ENCODE results near the gene ZNF772. TPM values are rescaled to one million over a fixed set of nuclear protein-coding genes. Genes with fewer than 3 reads are reported as not detected.

Gene ZNF772
- total RNA-seq, 1 donor from 2014 or later: 21.4 TPM

DNA sequence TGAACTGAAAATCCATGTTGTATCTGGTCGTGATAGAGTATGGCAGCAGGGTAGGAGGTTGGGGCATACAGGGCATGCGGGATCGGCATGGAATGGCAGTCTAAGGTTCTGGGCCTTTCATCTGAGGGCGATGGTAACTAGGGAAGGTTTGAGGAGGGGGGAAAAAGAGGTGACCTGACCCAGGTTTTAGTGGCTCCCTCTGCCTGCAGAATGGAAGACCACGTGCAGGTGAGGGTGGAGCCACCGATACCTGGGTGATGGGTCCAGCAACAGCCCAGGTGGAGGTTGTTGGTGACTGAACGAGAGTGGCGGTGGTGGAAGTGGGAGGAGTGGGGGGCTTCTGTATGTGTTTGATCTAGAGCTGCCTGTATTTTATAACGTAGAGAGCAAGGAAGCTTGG lies 38.4 kb downstream of the ZNF772 start:
- ATAC-seq (ENCODE audit: poor library complexity) (no peak), DNase-seq (no peak)
- intact Hi-C loops (cut with DNase I): no loop called here

DNA sequence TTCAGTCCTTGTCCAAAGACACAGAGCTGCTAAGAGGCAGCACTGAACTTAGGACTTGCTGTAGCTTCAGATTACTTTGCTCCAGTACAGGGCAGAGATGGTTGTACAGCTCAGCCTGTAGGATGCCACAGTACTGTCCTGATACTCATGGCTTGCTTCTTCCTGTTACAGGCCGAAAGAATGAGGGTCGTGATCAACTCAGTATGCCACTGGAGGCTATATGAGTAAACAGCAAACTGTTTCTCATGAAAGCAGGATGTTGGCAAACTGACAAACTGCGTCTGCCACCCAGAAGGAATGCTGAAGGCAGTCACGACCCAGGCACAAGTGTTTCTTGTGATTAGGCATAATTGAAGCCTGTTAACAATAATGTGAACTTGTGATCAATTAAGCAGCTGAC lies 39.4 kb downstream of the ZNF772 start:
- DNase-seq (no peak), ATAC-seq (ENCODE audit: poor library complexity) (no peak)
- intact Hi-C loops (cut with DNase I): no loop called here

DNA sequence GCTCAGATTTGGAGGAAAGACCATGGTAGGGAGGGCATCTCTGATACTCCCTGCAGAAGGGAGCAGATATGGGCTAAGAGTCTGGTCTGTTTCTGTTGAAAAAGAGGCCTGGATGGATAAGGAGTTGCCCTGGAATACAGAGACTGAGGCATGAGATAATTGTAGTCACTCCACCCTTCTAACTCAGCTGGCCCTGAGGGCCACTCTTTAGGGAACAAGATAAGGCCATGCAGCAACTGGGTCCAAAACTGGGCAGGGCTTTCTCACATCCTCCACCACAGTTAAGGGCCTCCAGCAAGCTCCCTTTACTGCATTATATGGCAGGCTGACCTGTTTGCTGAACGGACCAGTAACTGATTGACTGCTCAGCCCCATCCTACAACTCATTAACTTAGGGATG lies 40.9 kb downstream of the ZNF772 start:
- intact Hi-C loops (cut with DNase I): no loop called here
- ATAC-seq (ENCODE audit: poor library complexity): no peak
- no peak for DNase-seq

DNA sequence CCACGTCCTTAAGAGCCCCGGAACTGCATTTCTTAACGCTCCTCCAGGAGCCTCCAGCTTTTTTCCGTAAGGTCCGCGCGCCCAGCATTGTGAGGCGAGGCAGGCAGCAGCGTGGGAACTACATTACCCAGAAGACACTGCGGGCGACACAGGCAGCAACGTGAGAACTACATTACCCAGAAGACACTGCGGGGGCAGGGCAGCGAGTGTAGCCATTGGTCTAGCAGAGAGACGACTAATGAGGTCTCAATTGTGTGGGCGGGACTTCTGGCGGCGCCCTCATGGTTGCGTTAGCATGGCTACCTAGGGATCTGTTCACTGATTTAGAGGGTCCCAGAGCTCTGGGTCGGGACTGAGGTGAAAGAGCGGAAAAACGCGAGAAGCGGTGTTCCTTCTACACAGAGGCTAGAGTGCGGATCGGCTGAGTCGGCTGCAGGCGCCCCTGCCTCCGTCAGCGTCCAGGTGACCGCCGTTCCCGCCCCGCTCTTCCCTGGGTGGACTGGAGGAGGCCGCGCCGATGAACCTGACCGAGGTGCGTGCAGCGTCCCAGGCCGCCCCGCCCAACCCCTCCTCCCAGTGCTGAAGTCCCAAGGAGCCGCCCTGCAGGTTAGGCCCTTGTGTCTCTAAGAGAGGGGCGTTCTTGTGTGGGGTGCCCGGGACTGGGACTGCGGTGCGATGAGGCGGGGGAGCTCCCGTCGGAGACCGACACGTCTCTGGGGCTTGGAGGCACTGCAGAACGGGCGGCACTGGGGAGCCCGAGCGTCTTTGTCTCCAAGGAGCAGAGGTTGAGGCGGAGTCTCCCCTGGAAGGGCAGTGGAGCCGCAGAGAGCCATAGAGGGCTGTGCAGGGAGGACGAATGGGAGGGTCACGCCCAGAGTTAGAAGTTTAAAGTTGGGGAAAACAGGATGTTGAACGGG lies 42.0 kb downstream of the ZNF772 start, which contains the start of gene ZNF749:
TSS of gene ZNF749 (plus strand) at position 264 of the 917 bp plus-strand sequence. CDS start at position 518, 254 bp downstream.
- intact Hi-C loops (cut with DNase I): no loop called here
- ATAC-seq (ENCODE audit: poor library complexity) (peak; percentile 99), DNase-seq (peak; percentile 98)

DNA sequence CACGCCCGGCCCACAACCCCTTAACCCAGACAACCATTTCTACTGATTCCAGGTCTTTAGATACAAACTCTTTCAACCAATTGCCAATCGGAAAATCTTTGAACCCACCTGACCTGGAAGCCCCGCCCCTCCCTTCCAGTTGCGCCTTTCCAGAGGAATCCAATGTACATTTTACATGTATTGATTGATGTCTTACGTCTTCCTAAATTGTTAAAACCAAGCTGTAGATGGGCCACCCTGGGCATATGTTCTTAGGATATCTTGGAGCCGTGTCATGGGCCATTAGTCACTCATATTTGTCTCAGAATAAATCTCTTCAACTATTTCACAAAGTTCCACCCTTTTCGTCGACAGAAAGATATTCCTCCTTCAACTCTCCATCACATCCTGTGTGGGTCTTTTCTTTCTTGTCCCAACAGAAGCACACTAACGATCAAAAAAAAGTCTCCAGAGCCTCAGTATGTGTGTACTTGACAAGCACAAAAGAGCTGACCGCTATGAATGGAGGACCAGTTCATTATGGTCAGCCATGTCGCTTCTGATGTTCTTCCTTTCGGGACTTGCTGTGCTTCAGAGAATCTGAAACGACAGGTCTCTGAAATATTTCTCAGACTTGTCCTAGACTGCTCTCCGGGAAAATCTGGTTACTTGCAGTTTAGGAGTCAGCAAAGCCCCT lies 42.8 kb downstream of the ZNF772 start:
- intact Hi-C loops (cut with DNase I): no loop called here
- DNase-seq: no peak
- no peak for ATAC-seq (ENCODE audit: poor library complexity)

DNA sequence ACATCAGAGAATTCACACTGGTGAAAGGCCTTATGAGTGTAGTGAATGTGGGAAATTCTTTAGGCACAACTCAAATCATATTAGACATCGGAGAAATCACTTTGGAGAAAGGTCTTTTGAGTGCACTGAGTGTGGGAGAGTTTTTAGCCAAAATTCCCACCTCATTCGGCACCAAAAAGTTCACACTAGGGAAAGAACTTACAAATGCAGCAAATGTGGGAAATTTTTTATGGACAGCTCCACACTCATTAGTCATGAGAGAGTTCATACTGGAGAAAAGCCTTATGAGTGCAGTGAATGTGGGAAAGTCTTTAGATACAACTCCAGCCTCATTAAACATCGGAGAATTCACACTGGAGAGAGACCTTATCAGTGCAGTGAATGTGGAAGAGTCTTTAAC lies 56.3 kb downstream of the ZNF772 start:
- no peak for DNase-seq
- intact Hi-C loops (cut with DNase I): no loop called here
- no peak for ATAC-seq (ENCODE audit: poor library complexity)

DNA sequence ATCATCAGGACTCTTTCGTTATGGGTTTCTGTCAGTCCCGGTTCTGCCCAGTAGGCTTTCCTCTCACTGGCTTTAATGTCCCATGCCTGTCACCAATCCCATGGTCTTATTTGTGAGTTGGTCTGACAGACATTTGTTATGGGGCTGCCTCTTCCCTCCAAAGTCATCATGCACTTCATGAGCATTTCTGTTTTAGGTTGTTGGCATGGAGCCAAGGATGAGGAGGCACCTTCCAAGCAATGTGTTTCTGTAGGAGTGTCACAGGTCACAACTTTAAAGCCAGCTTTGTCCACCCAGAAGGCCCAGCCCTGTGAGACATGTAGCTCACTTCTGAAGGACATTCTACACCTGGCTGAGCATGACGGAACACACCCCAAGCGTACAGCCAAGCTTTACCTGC lies 57.9 kb downstream of the ZNF772 start:
- ATAC-seq (ENCODE audit: poor library complexity): no peak
- DNase-seq: no peak
- intact Hi-C loops (cut with DNase I): no loop called here

Other genes with a start within 250 kb of the ZNF772 start
- gene AURKC, start 246.5 kb downstream of the ZNF772 start, total RNA-seq: 0.91 TPM
- gene ZNF805, start 236.9 kb downstream of the ZNF772 start, total RNA-seq: 8.4 TPM
- 23.0 TPM for gene ZNF460, start 197.1 kb downstream of the ZNF772 start, total RNA-seq
- gene ZNF543, start 157.1 kb downstream of the ZNF772 start, total RNA-seq: 5.6 TPM
- gene ZNF304, start 126.3 kb downstream of the ZNF772 start, total RNA-seq: 7.5 TPM
- gene TRAPPC2B, start 114.0 kb downstream of the ZNF772 start, total RNA-seq: 9.1 TPM
- gene ZNF547, start 114.0 kb downstream of the ZNF772 start, total RNA-seq: 3.3 TPM
- gene ZNF548, start 87.7 kb downstream of the ZNF772 start, total RNA-seq: 13.5 TPM
- 10.1 TPM for gene ZNF17, start 66.4 kb downstream of the ZNF772 start, total RNA-seq
- 3.4 TPM for gene ZNF749, start 42.2 kb downstream of the ZNF772 start, total RNA-seq
- gene VN1R1, start 20.4 kb downstream of the ZNF772 start, total RNA-seq: 3.7 TPM
- gene ZNF419, start 10.2 kb upstream of the ZNF772 start, total RNA-seq: 7.7 TPM
- gene ZNF773, start 22.4 kb upstream of the ZNF772 start, total RNA-seq: 3.9 TPM
- 4.2 TPM for gene ZNF549, start 49.8 kb upstream of the ZNF772 start, total RNA-seq
- gene ZNF550, start 82.3 kb upstream of the ZNF772 start, total RNA-seq: 8.0 TPM
- gene ZNF416, start 101.3 kb upstream of the ZNF772 start, total RNA-seq: 4.2 TPM
- 3.8 TPM for gene ZIK1, start 106.6 kb upstream of the ZNF772 start, total RNA-seq
- 3.7 TPM for gene ZNF530, start 122.3 kb upstream of the ZNF772 start, total RNA-seq
- 15.7 TPM for gene ZNF134, start 136.7 kb upstream of the ZNF772 start, total RNA-seq
- gene ZNF211, start 155.6 kb upstream of the ZNF772 start, total RNA-seq: 8.6 TPM
- gene ZSCAN4, start 191.4 kb upstream of the ZNF772 start, total RNA-seq: not detected
- gene ZNF551, start 204.4 kb upstream of the ZNF772 start, total RNA-seq: 3.1 TPM
- 3.1 TPM for gene ZNF154, start 231.6 kb upstream of the ZNF772 start, total RNA-seq

Measured in Right ventricle myocardium superior (tissue), 1 donor.